HuH-7 (cell line): ENCODE measurements around the gene CDRT4.

Source experiments
- DNase-seq: peaks from one replicate; pipeline ENCODE4 v3.0.0; 2011; ENCODE audit warnings: low spot score

Gene CDRT4

GRCh38 chr17:15431766-15432165 is 35.7 kb downstream of the CDRT4 start:
- DNase-seq, result no peak

DNA sequence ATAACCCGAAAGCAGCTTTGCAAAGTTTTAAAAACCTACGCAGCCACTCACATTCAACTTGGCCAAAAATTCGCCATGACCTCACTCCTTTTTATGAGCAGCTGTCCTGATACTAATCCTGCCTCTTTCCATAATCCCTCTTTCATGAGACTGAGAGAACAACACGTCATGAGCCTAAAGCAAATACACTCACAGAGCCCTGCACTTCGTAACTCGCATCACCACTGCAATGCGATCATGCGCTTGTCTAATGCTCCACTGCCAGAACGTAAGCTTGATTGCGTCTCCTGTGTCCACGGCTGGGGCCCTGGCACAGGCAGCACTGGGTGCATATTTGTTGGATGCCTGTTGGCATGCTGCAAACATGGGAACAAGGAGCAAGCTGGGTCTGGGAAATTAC is 36.2 kb downstream of the CDRT4 start:
- DNase-seq, result no peak

DNA sequence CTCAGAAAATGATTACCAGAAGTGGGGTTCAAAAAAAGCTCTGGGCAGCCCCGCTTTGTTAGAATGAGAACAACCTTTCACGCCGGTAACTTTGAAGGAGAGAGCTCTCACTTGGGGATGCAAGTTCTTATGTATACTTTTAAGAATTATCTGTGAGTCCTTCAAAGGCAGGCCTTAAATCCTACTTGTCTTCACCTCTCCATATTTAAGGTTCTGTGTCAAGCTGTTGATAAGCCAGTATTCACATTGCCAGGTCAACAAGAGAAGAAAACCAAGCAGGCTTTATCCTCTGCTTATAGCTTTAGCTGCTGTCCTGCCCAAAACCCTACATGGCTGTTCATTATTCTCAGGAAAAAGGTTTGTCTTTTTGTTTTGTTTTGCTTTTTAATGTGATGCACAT is 42.9 kb downstream of the CDRT4 start:
- DNase-seq, result no peak

DNA sequence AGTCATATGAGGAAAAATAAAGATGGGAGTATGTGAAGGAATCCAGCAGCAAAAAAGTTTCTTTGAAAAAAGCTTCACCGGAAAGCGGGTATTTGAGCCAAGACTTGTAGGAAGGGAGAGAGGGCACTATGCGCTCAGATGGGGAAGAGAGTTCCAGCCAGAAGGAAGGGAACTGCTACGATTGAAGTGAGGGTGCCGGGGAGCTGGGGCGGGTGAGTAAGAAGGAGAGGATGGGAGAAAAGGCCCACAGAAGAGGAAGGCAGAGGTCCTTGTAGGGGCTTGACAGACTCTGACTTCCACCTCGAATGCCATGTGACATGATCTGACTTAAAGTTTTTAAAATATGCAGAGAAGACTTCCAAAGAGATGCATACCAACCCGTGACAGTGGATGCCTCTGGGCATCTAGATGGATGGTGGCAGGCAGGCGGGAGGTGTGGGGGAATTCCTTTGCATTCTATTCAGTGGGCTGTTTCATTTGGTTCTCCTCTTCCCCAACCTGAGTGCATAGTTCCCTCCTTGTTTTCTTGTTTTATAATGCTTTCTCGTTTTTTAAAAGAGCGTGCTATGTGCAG is 44.9 kb downstream of the CDRT4 start:
- DNase-seq, result no peak

- no peak for DNase-seq
Measured at GRCh38 chr17:15418781-15419180, 48.6 kb downstream of the CDRT4 start.

DNA sequence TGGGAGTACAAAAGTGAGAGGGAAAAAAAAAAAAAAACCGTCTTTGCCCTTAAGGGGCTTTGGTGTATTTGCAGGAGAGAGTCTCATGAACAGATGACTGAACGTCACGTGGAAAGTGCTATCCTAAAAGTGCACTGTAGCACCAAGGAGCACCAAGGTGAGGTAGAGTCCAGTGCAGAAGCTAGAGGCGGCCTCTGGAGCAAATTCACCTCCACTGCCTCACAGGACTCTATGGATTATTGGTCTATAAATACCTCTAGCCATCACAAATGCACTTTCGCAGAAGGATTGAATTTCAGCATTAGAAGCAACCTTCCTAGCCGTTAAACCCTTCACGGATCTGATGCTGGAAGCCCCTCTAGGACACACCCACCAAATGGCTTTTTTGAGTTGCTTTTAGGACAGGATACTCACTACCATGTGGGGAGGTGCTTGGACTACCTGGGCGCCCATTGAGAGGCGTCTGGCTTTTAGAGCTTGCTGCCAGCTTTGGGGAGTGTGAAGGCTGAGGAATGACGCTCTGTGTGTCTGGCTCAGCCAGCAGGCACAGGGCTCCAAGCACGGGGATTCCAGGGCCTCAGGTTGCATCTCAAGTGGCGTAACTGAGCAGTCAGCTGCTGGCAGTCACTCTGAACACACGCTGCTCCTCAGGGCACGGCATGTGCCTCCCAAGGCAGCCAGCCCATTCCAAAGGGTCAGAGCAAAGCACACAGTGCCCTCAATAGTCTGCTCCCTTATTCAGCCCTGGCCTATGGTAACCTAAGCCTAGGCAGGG is 52.7 kb downstream of the CDRT4 start:
- no peak for DNase-seq

DNA sequence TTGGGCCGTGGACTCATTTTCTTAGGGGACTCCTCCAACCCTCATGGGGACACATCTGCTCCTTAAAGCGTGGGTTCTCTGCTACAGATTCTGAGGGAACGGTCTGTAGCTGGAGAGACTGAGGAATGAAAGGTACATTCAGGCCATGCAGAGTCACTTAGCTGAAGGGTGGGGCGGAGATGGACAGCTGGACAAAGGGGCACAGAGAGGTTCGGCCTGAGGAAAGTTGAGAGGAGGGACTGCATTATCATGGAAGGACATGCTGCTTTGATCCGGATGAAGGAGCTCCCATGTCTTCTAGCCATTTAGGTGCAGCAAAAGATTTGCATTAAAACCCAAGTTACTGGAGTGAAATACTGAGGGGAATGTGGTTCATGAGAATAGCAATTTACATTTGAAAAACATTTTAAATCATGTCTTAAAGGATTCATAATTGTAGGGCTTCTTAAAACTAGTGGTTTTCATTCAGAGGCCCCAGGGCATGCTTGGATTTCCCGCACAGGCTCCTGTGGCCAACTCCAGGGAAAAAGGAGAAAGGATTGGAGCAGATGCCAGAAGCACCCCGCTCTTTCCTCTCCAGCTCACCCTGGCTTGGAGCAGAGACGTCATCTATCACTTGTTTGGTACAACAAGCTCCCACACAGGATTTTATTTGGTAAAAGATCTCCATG is 54.2 kb downstream of the CDRT4 start:
- no peak for DNase-seq

DNA sequence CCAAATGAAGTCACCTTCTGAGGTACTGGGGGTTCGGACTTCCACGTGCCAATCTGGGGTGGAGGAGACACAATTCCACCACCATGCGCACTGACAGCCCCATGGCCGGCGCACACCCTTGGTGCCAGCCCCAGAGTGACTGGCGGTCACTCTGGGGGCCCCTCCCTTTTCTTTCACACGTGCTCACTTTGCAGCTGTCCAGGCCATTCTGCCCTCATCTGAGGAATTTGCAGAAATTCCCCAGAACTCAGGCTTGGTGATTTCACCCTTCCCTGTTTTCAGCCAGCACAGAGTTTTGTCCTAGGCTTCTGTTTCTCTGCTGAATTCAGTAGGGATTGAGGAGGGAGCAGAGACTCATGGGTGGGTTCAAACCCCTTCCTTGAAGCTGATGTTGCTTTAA is 54.8 kb downstream of the CDRT4 start:
- no peak for DNase-seq

DNA sequence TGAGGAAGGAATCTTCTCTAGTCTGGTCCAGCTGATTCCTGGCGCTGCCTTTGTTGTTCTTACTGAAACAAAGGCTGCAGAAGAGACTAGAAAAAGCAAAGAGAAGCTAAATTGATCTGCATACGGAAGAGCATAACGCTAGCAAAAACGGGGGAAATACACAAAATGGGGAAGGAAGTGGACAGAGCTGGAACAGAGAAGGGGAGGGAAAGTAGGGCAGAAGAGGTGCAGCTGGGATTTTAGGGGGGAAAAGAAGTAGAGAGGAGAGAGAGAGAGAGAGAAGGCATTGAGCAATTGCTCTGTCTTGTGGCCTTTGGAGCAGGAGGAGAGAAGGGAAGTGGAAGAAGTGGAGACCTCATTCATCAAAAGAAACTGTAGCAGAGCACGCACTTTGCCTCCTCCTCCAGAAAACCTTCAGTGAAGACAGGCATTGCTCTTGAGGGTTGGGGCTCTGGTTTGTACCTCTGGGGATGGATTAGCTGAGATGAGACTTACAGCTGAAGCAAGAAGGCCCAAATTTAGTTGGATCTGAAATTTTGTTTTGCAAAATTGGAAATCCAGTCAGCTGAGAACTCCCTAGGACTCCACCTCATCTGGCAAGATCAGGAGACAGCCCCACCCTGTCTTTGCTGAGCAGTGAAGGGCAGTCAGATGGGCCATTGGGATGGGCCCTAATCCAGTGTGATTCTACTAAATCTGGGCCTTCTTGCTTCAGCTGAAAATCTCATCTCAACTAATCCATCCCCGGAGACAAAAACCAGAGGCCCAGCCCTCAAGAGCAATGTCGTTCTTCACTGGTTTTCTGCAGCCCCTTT is 55.8 kb downstream of the CDRT4 start:
- no peak for DNase-seq

DNA sequence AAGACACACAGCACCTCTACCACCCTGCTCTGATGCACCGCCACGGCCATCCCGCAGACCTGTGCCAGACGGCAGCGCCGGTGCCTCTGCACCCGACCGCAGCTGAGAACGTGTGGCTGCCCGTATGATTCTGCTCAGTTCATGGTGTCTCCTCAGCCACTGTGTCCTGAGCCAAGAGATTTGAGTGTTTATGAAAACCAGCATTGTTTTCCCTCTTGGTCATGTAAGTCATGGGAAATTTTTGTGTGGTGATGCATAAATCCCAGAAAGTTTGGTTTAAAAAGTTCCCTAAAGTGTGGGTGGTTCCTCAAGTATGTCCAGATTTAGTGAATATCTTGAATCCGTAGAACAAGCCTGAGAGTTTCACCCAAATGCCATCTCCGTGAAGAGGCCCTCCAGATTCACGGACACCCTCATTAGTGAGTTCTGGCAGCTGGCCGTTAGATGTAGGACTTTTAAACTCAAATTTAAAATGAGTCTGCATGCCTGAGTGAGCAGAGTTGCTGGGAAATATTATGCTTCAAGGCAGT is 57.6 kb downstream of the CDRT4 start:
- DNase-seq, result no peak

DNA sequence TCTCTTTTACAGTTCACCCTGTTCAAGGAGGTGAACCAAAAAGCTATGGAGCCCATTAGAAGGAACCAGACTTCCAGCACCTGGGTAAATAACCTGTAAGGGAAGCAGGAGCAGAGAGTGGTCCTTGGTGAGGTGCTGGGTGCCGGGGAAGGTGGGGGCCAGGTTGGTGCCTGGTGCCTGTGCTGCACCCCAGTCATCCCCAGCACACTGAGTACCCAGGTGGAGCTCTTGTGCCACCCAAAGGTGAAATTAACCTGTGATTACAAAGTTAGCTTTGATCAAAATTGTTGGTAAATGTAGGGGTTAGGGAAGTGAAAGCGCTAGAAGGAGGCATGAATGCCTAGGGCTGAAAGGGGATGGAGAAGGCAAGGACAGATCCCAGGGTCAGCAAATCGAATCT is 58.6 kb downstream of the CDRT4 start:
- no peak for DNase-seq

- DNase-seq, result no peak
Measured at GRCh38 chr17:15406081-15406480, 61.3 kb downstream of the CDRT4 start.

DNA sequence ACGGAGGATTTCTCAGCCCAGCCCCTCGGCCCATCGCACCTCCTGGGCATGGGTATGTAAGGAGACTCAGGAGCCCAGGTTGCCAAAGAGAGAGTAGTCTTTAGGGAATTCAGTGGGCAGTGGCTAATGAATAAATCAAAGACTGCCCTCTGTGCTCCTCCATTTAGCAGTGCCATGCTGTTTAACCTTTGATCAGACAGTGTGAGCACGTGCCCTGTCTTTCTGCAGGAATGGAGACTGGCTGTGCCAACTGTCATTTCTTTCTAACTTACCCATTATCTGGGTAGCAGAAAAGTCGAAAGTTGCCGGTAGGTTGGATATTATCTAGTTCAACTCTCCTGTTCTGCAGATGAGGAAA is 62.4 kb downstream of the CDRT4 start:
- no peak for DNase-seq

DNA sequence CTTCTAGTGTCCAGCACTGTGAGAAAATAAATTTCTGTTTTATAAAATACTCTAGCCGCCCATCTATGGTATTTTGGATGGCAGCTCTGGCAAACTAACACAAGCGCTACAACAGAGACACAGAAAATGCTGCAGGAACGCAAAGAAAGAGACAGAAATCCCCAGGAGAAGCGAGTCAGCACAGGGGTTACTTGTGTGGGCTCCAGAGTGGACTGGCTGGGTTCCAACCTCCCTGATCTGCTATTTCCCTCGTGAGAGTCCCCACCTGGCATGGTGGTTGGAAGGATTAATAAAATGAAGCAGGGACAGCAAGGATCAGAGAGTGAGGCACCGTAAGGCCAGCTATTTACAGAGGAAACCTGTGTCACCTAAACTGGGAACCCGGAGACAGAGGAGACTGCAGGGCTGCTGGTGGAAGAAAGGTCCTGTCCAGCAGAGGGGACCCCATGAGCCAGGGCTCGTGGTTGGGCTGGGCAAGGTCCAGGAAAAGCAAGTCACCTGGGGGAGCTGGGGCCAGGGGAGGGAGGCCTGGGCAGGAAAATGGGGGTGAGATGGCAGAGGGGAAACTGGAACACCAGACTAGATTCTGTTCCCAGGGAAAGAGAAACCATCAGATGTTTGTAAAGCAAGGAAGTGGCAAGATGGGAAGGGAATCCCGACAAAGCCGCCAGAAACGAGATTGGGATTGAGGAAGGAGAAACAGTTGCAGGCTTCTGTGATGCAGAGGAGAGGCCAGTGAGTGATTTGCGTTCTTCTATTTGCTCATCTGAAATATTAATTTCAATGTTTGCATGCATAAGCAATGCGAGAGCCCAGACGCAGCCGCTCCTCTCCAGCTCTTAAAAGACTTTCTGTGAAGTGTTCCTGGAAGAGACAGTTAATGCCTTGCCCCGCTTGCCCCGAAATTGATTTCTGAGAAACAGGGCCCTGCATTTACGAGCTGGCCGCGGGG is 63.0 kb downstream of the CDRT4 start:
- DNase-seq, result no peak

GRCh38 chr17:15403276-15403939 is 64.0 kb downstream of the CDRT4 start:
- DNase-seq, result no peak

- DNase-seq, result no peak
Measured at GRCh38 chr17:15399443-15399842, 68.0 kb downstream of the CDRT4 start.

DNA sequence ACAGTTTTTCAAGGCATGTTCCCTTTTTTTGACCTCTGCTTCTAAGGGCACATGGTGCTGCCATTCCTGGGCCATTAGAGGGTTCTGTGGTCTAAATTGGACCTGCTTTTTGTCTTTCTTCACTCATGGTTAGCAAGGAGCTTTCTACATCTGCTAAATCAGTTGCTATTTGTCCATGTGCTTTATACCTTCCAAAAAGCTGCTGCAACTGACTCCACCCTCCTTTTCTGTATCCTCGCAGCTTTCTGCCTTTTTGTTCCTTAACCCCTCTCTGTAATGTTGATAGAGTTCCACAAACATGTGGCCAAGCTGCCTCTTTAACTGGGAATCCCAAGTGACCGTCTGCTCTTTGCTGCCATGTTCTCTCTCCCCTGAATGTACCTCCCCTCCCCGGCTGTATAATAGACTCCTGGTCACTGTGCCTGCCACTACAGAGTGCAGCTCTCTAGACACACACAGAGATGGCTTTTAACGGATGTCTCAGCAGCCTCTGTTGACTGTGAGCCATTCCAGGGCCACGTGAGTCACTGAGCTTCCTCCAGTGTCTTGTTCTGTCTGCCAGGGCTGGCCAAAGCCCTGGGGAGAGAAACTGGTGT is 68.6 kb downstream of the CDRT4 start:
- DNase-seq, result no peak

- no peak for DNase-seq
Measured at GRCh38 chr17:15398291-15398690, 69.1 kb downstream of the CDRT4 start.

DNA sequence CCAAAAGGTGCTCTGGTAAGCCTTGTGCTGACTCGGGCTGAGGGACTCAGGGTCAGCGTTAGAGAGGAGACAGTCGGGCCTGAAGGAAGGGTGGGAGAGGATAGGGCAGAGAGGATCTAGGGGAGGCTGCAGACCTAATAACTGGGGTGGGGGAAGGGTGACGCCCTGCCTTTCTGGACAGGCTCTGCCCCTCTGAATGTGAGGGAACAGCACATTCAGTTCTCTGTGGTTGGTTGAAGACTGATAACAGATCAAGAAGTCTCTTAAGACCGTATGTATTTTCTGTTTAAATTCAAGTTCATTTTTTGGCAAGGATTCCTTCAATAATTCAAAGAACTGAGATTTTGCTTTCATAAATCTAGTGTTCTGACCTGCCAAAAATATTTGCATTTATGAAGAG is 69.8 kb downstream of the CDRT4 start:
- no peak for DNase-seq

GRCh38 chr17:15395091-15395490 is 72.3 kb downstream of the CDRT4 start:
- no peak for DNase-seq
